HG03378 (cell line): ENCODE data around the gene BCL2L1.

Experiments used
- ATAC-seq: cut with Tn5 transposase; IDR thresholded peaks from one replicate; pipeline ENCODE4 v1.9.1; 2021; ENCODE audit warnings: mild to moderate bottlenecking, moderate library complexity; ENCODE audit not compliant: unreplicated experiment

The BCL2L1 gene

DNA sequence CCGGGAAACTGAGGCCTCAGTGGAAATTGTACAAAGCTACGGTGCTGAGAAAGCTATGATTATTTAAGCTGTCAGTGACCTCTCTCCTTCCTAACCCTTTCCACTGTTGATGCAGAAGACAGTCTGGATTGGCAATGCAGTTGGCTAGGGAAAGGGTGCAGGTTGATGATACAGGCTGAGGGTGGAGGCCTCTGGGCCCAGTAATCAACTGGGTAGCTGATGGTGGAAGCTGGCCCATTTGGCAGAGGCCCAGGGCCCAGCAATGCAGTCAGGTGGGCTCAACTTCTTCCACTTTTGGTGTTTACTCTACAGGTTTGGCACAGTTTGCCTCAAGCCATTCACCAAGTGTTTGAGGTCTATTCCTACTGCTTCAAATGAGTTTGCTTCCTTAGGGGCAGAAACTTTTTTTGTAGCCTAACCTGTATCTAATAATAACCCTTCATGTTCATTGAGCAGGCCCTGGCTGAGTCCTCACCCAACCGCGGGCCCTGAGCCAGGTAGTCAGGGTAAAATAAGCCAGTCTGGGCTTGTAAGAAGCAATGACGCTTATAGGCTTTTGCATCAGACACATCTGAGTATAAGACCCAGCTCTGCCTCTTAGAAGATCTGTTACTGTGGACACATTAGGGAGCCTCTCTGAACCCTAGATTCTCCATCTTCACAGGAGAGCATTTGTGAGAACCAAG, 12.1 kb downstream of the BCL2L1 start:
- ATAC-seq = no peak

DNA sequence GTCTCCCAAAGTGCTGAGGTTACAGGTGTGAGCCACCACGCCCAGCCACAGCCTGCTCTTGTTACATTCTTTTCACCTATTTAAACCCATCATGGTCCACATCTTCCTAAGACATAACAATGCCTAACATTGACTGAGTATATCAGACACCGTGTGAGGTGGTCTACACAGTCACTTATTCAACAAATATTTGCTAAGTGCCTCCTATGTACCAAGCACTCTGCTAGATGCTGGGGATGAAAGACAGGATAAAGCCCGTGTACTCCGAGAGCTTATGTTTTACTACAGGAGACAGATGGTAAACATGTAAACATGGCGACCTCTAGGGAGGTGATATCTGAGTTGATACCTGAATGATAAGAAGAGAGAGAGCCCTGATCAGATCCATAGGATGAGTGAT, 12.7 kb downstream of the BCL2L1 start:
- no peak for ATAC-seq

DNA sequence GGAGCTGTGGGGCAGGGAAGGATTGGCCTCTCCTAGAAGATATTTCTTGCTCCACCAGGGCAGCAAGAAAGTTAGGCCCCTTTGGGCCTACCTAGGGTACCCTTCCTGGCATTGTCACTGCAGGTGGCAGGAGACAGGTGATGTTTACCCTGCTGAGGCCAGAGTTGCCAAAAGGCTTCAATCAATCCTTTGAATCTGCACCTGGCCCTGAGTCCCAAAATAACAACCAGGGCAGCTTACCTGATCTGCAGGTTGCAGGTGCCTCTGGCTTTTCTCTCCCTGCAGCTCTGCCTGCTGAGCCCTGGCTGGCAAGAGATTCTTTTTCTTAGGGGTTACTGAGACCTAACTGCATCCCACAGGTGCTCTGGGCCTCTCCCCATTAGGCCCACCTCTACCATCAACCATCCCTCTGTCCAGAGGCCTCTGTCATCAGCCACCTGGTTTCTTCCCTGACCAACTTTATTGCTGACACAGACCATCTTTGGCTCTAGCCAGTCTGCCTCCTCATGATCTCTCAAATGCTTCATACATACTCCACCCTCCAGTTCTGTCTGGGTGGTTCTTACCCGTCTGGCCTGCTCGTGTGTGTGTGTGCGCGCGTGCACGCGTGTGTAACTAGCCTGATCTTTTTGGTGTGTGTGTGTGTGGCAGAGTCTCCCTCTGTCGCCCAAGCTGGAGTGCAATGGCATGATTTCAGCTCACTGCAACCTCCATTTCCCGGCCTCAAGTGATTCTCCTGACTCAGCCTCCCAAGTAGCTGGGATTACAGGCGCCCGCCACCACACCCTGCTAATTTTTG, 13.7 kb downstream of the BCL2L1 start:
- no peak for ATAC-seq

DNA sequence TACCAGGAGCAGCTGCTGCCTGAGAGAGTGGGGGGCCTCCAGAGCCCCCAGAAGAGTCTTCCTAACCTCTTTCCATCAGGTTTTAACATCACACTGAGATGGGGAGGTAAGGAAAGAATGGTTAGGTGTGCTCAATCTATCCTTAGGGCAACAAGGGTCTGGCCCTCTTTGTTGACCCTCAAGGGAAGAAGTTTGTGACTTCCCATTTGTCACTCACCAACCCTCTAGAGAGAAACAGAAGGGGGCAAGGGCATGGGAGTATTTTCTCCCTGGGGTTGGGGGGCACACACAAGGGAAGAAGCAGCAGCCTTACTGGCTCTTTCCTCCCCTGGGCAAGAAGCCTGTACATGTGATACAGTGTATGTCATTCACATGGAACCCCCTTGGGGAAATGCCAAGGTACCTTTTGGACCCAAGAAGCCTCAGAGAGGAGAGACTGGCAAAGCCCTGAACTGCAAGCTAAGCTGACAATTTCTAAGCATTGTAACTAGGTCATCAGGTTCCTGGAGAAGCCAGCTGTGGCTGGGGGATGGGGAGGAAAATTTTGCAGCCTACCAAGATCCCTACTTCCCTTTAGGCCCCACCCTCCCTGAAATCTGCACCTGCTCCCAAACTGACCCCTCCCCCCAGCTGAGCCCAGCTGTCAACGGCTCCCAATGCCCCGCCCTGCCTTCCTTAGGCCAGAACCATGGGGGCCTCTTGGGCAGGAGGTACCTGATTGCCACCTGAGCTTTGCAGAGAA, 14.5 kb downstream of the BCL2L1 start:
- no peak for ATAC-seq

DNA sequence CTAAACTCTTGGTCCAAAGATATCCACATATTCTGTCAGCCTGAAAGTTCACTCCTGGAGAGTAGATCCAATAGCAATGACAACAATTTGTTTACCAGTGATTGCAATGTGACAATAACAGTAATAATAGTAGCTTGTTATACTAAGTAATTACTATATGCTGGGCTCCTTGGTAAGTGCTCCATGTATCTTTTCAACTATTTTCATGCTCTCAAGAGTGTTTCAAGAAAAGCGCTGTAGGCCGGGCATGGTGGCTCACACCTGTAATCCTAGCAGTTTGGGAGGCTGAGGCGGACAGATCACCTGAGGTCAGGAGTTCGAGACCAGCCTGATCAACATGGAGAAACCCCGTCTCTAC, 15.4 kb downstream of the BCL2L1 start:
- ATAC-seq = no peak

DNA sequence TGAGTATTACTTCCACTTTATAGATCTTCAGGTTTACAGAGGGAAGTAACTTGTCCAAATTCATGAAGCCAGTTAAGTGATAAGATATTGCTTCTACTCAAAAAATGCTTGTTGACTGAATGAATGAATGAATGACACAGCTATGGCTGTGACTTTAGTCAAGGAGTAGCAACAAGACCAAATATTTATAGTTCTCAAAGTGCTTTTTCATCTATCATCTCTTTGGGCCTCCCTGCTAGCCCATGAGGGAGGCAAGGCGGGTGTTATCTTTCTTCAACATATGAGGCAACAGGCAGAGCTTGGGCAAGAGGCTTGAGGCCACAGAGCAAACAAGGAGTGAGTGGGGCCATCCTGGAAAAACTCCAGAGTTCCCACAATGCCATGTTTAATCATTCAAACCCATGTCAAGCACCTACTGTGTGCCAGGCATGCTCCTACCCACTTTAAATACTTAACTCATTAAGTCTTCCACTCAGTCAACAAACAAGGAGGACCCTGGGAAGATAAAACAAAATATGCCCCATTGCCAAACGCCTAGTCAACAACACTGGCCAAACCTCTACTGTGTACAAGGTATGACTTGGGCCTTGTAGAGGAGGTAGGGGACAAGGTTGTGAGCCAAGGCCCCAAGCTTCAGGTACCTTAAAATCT, 15.9 kb downstream of the BCL2L1 start:
- ATAC-seq = no peak

DNA sequence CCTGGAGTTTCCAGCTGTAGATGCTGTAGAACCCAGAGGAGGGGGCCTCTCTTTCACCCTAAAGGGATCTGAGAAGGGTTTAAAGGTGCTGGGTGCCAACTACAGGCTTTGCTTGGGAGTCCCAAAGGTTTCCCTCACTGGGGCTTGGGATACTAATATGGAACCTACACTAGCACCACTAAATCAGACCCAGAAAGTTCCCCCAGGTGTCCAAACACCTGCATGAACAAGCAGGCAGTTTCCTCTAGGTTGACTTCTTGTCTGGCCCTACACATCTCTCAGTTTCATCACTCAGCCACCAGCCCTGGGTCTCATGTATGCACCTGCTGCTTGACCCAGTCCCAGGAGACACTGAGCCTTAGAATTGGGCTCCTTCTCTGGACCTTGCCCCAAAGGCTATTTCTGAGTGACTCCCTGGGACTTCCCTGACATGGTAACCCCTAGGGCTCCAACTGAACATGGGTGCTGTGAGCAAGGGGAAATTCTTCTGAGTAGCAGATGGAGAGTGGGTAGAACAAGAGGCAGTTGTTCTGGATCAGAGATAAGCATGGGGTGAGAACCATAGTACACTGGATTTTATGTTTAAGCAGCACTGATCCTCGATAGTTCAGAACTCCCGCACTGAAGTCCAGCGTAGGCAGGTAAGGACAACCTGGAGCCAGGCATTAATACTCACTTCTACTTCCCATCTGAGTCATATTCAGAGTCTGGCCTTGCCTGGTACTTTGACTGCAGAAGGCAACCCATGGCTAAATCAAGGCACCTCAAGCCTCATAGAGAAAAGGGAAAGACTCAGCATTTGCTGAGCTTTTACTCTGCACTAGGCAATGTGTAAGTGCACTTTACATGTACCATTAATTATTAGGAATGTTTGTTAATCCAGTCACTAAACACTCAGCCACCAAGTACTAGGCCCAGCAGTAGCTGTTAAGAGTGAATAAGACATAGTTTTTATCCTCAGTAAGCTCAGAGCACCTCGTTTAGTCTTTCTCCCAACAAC, 16.8 kb downstream of the BCL2L1 start:
- ATAC-seq = peak; percentile 75

DNA sequence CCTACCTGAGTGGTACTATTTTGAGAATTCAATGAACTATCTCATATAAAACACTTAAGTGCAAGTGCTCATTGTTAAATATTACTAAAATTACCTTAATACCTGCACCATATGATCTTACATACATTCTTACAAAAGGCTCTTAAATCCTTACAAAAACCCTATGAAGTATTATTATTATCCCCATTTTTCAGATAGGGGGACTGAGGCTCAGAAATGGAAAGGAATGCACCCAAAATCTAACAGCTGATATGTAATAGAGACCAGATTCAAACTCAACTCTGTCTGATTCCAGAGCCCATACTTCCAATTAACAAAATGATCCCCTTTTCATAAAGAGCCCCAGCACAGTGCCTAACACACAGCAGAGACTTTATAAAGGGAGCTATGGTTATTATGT, 17.5 kb downstream of the BCL2L1 start:
- ATAC-seq = no peak

DNA sequence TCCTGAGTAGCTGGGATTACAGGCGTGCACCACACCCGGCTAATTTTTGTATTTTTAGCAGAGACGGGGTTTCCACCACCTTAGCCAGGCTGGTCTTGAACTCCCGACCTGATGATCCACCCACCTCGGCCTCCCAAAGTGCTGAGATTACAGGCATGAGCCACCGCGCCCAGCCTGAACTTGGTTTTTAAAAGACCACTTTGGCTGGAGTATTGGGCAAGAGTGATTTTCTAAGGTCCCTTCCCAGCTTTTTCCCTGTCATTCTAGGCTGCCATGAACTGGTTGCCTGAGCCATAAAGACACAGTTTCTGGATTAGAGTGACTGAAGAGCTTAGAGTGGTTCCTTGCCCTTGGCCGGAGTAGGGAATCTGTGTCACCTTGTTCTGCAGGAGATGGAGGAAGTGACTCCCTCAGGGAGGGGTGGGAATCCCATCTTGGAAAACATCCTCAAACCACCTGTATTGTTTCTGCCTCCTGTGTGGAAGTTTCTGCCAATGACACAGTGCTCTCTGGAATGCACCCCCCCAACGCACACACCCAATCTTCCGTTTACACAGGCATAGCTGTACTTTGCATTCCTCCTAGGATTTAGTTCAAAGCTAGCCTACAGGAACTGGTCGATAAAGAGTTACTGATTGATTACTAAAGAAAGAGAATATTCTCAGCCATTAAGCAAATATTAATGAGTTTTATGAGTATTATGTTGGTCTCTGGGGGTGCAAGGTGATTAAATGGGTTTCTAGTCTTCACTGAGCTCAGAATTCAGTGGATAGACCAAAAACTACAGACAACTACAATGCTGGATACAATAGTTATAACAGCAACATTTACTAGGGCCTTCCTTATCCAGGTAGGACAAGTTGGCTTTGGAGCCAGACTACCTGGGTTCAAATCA, 18.2 kb downstream of the BCL2L1 start:
- ATAC-seq = no peak

DNA sequence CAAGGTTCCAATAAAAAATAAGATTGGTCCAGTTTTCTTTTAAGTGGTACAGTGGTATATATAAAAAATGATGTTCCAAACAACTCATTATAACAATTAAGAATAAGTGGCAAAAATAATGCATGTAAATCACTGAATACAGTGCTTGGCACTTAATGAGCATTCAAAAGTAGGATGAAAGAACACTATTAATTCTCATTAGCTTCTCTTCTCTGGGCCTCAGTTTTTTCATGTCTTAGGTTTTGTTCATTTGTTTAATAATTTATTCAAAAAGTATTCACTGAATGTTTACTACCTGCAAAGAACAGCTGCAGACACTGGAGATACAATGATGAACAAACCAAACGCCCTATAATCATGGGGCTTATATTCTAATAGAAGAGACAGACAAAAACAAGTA, 21.1 kb downstream of the BCL2L1 start:
- ATAC-seq = no peak

DNA sequence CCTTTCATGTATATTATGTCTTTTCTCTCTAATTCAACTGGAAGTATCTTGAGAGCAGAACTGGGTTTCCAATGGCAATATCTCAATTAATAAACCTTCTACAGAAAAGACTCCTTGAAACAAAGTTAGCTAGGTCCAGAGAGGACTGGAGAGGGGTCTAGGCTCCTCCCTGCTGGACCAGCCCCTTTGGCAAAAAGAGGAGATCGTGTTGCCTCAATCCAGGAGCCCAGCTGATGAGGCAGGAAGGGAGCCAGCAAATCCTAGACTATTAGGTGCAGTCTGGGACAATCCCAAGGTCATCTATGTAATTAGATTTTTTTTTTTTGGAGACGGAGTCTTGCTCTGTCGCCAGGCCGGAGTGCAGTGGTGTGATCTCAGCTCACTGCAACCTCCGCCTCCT, 21.9 kb downstream of the BCL2L1 start:
- no peak for ATAC-seq

DNA sequence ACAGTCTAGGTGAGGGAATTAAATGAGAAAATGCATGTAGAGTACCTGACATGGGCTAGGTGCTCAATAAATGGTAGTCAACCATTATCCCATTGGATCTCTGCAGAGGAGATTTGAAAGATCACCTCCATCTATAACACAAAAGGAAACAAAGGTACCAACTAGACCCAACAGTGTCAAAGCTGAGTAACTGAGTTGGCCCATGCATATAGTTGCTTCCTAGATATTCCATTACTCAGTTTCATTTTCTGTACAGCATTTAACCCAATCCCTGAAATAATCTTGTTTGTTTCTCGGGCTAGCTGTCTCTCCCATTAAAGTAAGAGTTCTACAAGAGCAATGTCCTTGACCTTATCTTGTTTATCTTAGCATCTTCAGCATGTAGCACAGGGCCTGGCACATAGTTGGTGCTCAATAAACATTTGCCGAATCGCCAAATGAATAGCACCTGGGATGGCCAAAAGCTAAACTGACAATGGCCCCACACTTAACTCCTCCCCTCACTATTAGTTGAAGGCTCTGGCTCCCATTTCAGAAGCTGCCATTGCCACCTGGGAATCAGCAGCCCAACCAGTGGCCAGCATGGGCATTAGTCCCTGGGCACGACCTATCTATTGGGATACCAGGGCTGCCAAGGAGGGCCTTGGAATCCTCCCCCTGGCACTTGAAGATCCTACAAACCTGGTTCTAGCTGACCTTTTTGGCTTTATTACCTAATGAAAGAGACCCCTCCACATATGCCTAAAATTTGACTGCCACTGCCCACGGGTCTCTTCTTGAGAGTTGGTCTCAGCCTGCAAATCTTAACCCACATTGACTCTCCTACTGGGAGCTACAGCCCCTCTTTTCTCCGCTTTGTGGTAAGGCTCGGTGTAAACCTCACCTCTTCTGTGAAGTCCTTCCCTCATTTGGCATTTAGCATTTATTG, 22.6 kb downstream of the BCL2L1 start:
- no peak for ATAC-seq

DNA sequence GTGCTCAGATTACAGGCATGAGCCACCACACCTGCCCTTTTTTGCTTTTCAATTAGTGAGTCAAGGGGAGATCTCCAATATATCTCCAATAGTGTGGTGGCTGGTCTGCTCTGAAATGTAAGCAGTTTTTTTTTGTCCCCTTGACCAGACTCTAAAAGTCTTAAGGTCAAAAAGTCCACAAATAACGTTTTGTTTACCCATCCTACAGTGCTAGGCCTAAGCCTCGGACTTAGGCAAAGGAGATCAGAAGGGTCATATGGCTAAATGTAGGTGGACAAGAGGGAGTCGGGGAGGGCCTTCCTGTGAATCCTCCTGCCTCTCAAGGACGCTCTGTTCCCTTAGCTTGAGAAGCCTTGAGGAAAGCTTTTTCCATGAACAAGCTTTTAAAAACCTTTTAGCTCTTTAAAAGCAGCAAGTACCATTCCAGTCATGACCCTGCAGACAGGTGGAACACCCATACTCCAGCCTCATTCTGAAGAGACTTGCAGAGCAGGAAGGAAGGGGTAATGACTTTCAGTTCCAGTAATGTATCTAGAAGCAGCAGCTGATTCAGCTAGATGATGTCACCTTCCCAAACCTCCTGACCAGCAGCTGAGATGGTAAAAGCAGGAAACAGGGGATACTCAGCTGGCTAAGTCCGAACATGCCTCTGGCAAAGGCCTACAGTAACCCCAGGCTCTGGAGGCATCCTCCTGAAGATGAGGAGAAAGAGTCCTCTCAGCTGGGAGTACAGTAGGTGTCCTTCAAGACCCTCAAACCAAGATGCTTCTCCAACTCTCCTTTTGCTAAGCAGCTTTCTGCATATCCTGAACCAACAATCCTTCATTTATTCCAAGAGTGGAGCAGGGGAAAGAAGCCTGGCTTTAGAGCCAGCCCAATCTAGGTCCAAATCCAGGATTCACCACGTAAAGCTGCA, 23.6 kb downstream of the BCL2L1 start:
- ATAC-seq = peak; percentile 99

DNA sequence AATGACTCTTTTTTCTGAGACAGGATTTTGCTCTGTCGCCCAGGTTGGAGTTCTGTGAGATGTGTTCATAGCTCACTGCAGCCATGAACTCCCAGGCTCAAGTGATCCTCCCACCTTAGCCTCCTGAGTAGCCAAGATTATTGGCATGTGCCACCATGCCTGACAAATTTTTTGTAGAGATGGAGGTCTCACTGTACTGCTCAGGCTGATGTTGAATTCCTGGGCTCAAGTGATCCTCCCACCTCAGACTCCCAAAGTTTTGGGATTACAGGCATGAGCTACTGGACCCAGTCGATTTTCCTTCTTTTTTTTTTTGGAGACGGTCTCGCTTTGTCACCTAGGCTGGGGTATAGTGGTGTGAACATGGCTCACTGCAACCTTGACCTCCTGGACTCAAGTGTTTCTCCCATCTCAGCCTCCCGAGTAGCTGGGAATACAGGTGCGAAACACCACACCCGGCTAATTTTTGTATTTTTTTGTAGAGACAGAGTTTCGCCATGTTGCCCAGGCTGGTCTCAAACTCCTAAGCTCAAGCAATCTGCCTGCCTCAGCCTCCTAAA, 24.3 kb downstream of the BCL2L1 start:
- no peak for ATAC-seq

DNA sequence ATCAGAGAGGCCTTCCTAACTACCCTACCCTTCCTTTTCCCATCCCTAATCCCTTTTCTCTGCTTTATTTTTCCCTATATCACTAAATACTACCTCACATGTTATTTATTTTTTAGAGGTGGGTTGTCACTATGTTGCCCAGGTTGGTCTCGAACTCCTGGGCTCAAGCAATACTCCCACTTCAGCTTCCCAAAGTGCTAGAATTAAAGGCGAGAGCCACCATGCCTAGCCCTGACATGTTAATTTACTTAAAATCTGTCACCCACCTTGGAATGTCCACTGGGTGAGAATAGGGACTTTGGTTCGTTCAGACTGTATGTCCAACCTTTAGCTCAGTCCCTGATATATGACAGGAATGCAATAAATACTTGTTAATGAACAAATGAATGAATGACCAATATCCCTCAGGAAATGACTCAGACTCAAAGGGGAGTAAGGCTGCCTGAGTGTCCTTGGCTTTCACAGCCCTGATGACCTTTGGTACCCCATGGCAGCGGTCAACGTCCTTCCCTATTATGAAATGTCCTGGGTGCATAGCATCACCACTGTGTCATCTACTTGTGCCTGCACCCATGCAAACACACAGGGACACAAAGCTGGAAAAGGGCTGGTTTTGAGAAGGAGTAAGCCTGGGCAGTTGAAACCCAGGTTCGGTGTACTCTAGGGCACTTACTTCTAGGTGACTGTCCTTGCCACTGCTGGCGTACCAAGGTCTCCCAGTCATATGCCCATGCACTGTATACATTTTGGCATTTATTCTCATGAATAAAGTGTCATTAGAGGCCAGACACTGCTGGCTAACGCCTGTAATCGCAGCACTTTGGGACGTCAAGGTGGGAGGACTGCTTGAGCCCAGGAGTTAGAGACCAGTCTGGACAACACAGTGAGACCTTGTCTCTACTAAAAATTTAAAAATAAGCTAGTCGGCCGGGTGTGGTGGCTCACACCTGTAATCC, 26.5 kb downstream of the BCL2L1 start:
- no peak for ATAC-seq
